Mesenchymal stem cell (in vitro differentiated cells and primary cell): ENCODE data around the gene NGEF.

Experiments
- DNase-seq: peaks from one replicate; pipeline ENCODE4 v3.0.0-alpha.2; 2013
- H2AFZ ChIP-seq: one replicate; pipeline ENCODE4 v1.6.1; 2013; ENCODE audit warnings: low read depth, mild to moderate bottlenecking, control low read depth, inconsistent platforms, low read length, moderate library complexity
- H2AK5ac ChIP-seq: 2 replicates; pipeline ENCODE4 v1.6.1; 2013; ENCODE audit warnings: low read length, moderate library complexity, mild to moderate bottlenecking, inconsistent platforms; ENCODE audit not compliant: severe bottlenecking
- H2BK120ac ChIP-seq: one replicate; pipeline ENCODE4 v1.6.1; 2013; ENCODE audit warnings: low read depth, mild to moderate bottlenecking, inconsistent platforms, low read length, moderate library complexity
- H2BK12ac ChIP-seq, 2 experiments: one replicate each; pipeline ENCODE4 v1.6.1; 2013; ENCODE audit warnings: inconsistent platforms in 2 of 2, low read length in 2 of 2, mild to moderate bottlenecking in 2 of 2, moderate library complexity in 2 of 2, control low read depth in 1 of 2
- H2BK15ac ChIP-seq: one replicate; pipeline ENCODE4 v1.6.1; 2013; ENCODE audit warnings: mild to moderate bottlenecking, low read depth, inconsistent platforms; ENCODE audit not compliant: poor library complexity, severe bottlenecking
- H2BK5ac ChIP-seq: 2 replicates; pipeline ENCODE4 v1.6.1; 2013; ENCODE audit warnings: low read depth, mild to moderate bottlenecking, low read length, control low read depth, inconsistent platforms; ENCODE audit not compliant: poor library complexity, severe bottlenecking
- H3K14ac ChIP-seq, 2 experiments: one replicate each; pipeline ENCODE4 v1.6.1; 2013; ENCODE audit warnings: inconsistent platforms in 2 of 2, low read length in 2 of 2, control low read depth in 1 of 2, mild to moderate bottlenecking in 1 of 2, moderate library complexity in 1 of 2
- H3K18ac ChIP-seq, 2 experiments: one replicate each; pipeline ENCODE4 v1.6.1; 2013; ENCODE audit warnings: inconsistent platforms in 2 of 2, low read length in 2 of 2, control low read depth in 1 of 2, low read depth in 1 of 2, mild to moderate bottlenecking in 1 of 2
- H3K23ac ChIP-seq, 2 experiments: one replicate each; pipeline ENCODE4 v1.6.1; 2013; ENCODE audit warnings: inconsistent platforms in 2 of 2, low read length in 2 of 2, mild to moderate bottlenecking in 2 of 2, moderate library complexity in 2 of 2, control low read depth in 1 of 2
- H3K27ac ChIP-seq: 2 replicates; pipeline ENCODE4 v1.5.1; 2013; ENCODE audit warnings: mild to moderate bottlenecking, moderate library complexity, low read length, control low read depth, inconsistent platforms; ENCODE audit not compliant: poor library complexity, severe bottlenecking
- H3K27me3 ChIP-seq, 2 experiments: 2 replicates each; pipeline versions ENCODE4 v1.6.1 to v1.7.0; 2013; ENCODE audit warnings: low read length in 2 of 2, mild to moderate bottlenecking in 2 of 2, moderate library complexity in 2 of 2, control low read depth in 1 of 2, inconsistent platforms in 1 of 2; ENCODE audit not compliant: control insufficient read depth in 1 of 2, insufficient read depth in 1 of 2
- H3K36me3 ChIP-seq, 2 experiments: 2 replicates each; pipeline versions ENCODE4 v1.6.1 to v1.7.0; 2013; ENCODE audit warnings: low read length in 2 of 2, control low read depth in 1 of 2, inconsistent platforms in 1 of 2, low read depth in 1 of 2, mild to moderate bottlenecking in 1 of 2; ENCODE audit not compliant: insufficient read depth in 2 of 2, control insufficient read depth in 1 of 2
- H3K4ac ChIP-seq, 2 experiments: one replicate each; pipeline ENCODE4 v1.6.1; 2013; ENCODE audit warnings: inconsistent platforms in 2 of 2, low read length in 2 of 2, mild to moderate bottlenecking in 2 of 2, moderate library complexity in 2 of 2, control low read depth in 1 of 2, low read depth in 1 of 2
- H3K4me1 ChIP-seq: 2 replicates; pipeline ENCODE4 v1.6.1; 2013; ENCODE audit warnings: low read depth, low read length, control low read depth; ENCODE audit not compliant: control insufficient read depth, insufficient read depth
- H3K4me2 ChIP-seq: 2 replicates; pipeline ENCODE4 v1.6.1; 2013; ENCODE audit warnings: low read length, mild to moderate bottlenecking, inconsistent platforms; ENCODE audit not compliant: poor library complexity, severe bottlenecking
- H3K4me3 ChIP-seq, 2 experiments: 2 replicates each; pipeline versions ENCODE4 v1.5.1 to v1.7.0; 2013; ENCODE audit warnings: low read length in 2 of 2, mild to moderate bottlenecking in 2 of 2, control low read depth in 1 of 2, low read depth in 1 of 2; ENCODE audit not compliant: insufficient read depth in 1 of 2
- H3K79me1 ChIP-seq: replicated peaks from 2 replicates; pipeline ENCODE4 v1.6.1; 2013; ENCODE audit warnings: mild to moderate bottlenecking, control low read depth, low read length, inconsistent platforms; ENCODE audit not compliant: poor library complexity, severe bottlenecking
- H3K9ac ChIP-seq: 2 replicates; pipeline ENCODE4 v1.7.0; 2013; ENCODE audit warnings: mild to moderate bottlenecking, low read length, moderate library complexity
- H3K9me3 ChIP-seq: 2 replicates; pipeline ENCODE4 v1.7.0; 2013; ENCODE audit warnings: mild to moderate bottlenecking, low read length; ENCODE audit not compliant: control insufficient read depth
- H4K8ac ChIP-seq: one replicate; pipeline ENCODE4 v1.6.1; 2013; ENCODE audit warnings: inconsistent platforms, mild to moderate bottlenecking, low read length, moderate library complexity
- H4K91ac ChIP-seq: one replicate; pipeline ENCODE4 v1.6.1; 2013; ENCODE audit warnings: mild to moderate bottlenecking, low read length, inconsistent platforms
- WGBS: methylation state at CpG from one replicate; pipeline ENCODE4 v1.1.7; 2013; ENCODE audit warnings: mixed read lengths; 5-methylcytosine and 5-hydroxymethylcytosine counted together

The NGEF gene

DNA sequence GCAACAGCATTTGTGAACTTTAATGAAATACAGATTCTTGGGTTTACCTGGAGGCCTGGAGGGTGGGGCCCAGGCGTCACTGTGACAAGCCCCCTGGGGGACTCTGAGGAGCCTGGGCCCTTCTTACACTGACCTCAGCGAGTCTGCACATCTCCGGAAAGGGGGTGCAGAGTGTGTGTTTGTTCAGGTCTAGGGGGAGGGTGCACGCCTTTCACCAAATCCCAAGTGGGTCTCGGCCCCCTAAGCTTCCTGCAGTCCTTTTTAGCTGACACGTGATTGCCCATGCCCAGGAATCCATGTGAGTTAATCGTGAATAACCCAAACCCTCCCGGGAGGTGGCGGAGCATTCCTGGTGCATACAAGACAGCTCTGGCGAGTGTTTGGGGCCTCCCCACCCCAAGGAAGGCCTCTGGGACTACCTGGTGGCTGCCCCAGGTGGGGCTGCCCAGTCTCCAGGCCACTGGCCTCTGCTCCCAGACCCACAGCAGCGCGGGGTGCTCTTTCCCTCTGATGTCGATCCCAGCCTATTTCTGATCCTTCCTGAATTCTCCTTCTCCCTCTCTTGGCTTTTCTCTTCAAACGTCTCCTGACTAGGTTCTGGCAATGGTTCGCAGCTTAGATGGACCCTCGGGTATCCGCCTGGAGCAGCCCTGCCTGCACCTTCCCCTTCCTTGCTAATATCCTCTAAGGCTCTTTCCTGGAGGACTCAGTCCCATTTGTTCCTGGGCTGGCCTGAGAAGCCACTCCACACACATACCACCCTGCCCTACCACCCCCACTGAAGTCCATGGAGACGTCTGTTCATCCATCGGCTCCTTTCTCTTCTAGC, 10.0 kb downstream of the NGEF start:
- no peak overlapping the region for H2AFZ ChIP-seq
- H2BK5ac ChIP-seq = no peak overlapping the region
- no peaks in the 10 kb centered on the region for H3K36me3 ChIP-seq
- no peak overlapping the region for H4K8ac ChIP-seq
- no peak overlapping the region for H2BK15ac ChIP-seq
- H3K9ac ChIP-seq = no peak overlapping the region
- H3K27ac ChIP-seq = no peak overlapping the region
- H4K91ac ChIP-seq = no peak overlapping the region
- H3K23ac ChIP-seq = no peak overlapping the region
- no peak overlapping the region for H3K4ac ChIP-seq
- H3K27me3 ChIP-seq = peaks cover 18 to 26% of the 10 kb centered on the region in 2 experiments
- no peaks in the 10 kb centered on the region for H3K4me1 ChIP-seq
- no peak overlapping the region for H3K14ac ChIP-seq
- H3K18ac ChIP-seq = no peak overlapping the region
- no peaks in the 10 kb centered on the region for H3K9me3 ChIP-seq
- no peak overlapping the region for H2BK12ac ChIP-seq
- no peak for DNase-seq
- H3K79me1 ChIP-seq = no peaks in the 10 kb centered on the region
- no peak overlapping the region for H2BK120ac ChIP-seq
- WGBS = 86% methylated on average over 19 of the region's 19 CpGs
- H3K4me2 ChIP-seq = no peak overlapping the region
- no peak overlapping the region for H2AK5ac ChIP-seq
- H3K4me3 ChIP-seq = no peak overlapping the region

DNA sequence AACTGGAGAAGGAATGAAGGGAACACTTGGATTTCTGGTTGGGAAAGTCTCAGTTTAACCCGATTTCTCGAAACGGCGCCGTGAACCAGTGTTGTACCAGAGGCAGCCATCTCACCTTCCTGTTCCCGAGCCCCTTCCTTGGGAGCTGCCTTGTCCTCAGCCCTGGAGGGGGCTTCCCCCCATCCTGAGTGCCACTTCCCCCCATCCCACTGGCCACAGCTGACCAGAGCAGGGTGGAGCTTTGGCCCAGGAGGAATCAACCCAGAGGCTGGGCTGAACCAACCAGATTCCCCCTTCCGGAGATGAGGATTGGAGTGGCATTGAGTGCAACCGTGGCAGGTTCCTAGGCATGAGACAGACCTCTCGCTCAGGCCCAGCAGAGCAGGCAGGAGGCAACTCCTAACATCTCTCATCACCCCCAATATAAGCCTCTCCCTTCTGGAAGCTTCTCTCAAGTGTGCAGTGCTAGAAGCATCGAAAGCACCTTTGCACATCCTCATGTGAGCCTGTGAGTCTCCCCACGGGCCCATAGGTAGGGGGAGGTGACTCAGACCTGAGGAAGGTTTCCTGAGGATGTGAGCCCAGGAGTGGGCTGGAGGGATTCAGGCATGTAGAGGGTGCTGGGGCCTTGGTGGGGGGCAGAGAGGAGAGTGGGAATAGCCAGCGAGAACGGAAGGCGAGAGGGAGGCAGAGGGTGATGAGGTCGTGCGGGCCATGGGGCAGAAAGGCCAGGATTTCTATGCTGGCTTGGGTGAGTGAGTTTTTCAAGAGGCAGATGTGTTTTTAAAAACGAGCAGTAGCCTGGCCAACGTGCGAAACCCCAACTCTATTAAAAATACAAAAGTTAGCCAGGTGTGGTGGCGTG, 11.9 kb downstream of the NGEF start:
- no peaks in the 10 kb centered on the region for H3K36me3 ChIP-seq
- no peak overlapping the region for H3K4me2 ChIP-seq
- no peak overlapping the region for H3K9ac ChIP-seq
- no peak overlapping the region for H2BK15ac ChIP-seq
- DNase-seq = no peak
- H3K23ac ChIP-seq = no peak overlapping the region
- H3K27ac ChIP-seq = no peak overlapping the region
- no peaks in the 10 kb centered on the region for H3K79me1 ChIP-seq
- H2BK12ac ChIP-seq = no peak overlapping the region
- H3K4me1 ChIP-seq = no peaks in the 10 kb centered on the region
- 92% methylated on average over 20 of the region's 20 CpGs for WGBS
- no peak overlapping the region for H4K91ac ChIP-seq
- peaks cover 21 to 22% of the 10 kb centered on the region in 2 experiments for H3K27me3 ChIP-seq
- no peak overlapping the region for H2AFZ ChIP-seq
- no peak overlapping the region for H3K4ac ChIP-seq
- no peak overlapping the region for H3K4me3 ChIP-seq
- no peak overlapping the region for H4K8ac ChIP-seq
- H3K18ac ChIP-seq = no peak overlapping the region
- no peak overlapping the region for H2BK5ac ChIP-seq
- H3K9me3 ChIP-seq = no peaks in the 10 kb centered on the region
- no peak overlapping the region for H2AK5ac ChIP-seq
- H3K14ac ChIP-seq = no peak overlapping the region
- H2BK120ac ChIP-seq = no peak overlapping the region

DNA sequence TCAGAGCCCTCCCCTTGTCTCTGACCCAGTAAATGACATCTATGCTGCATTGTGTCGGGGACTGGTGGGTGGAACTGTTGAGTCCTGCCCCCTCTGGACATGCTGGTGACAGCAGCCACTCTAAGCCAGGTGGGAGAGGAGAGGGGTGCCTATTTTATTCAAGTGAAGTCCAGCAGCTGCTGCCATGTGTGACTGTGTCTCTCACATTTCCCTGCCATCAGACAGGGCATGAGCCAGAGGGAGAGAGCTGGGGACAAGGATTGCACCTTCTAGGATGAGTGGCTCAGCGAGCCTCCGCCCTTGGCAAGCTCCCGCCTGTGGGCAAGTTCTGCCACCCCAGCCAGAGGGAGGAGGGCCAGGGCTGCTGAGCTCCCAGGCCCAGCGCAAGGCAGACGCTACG, 13.7 kb downstream of the NGEF start:
- no peak overlapping the region for H2BK5ac ChIP-seq
- H3K9me3 ChIP-seq = no peaks in the 10 kb centered on the region
- WGBS = 88% methylated on average over 7 of the region's 7 CpGs
- peaks cover 10 to 12% of the 10 kb centered on the region in 2 experiments for H3K27me3 ChIP-seq
- no peak overlapping the region for H2BK120ac ChIP-seq
- no peaks in the 10 kb centered on the region for H3K36me3 ChIP-seq
- H3K18ac ChIP-seq = no peak overlapping the region
- H3K23ac ChIP-seq = no peak overlapping the region
- H2AFZ ChIP-seq = no peak overlapping the region
- no peak for DNase-seq
- no peak overlapping the region for H2BK12ac ChIP-seq
- H2BK15ac ChIP-seq = no peak overlapping the region
- H3K14ac ChIP-seq = no peak overlapping the region
- no peak overlapping the region for H4K91ac ChIP-seq
- H3K4ac ChIP-seq = no peak overlapping the region
- H3K4me3 ChIP-seq = no peak overlapping the region
- H3K79me1 ChIP-seq = no peaks in the 10 kb centered on the region
- no peak overlapping the region for H3K27ac ChIP-seq
- H2AK5ac ChIP-seq = no peak overlapping the region
- H3K4me2 ChIP-seq = no peak overlapping the region
- no peak overlapping the region for H3K9ac ChIP-seq
- no peaks in the 10 kb centered on the region for H3K4me1 ChIP-seq
- H4K8ac ChIP-seq = no peak overlapping the region

DNA sequence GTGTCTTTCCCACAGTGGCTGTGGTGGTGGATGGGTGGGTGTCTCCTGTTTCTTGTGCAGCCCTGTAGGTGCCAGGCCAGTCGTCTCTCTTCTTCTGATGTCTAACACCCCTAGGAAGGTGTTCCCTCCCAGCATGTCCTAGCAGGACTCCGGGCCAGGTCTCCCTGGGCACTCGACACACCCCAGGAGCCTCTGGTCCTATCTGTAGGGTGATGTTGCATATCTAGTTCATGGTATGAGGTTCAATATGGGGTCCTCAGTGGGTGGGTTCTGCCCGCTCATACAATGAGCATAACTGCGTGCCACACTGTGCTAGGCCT, 14.4 kb downstream of the NGEF start:
- no peak overlapping the region for H2BK12ac ChIP-seq
- WGBS = 89% methylated on average over 4 of the region's 5 CpGs
- H3K27ac ChIP-seq = no peak overlapping the region
- peaks cover 3 to 10% of the 10 kb centered on the region in 2 experiments for H3K27me3 ChIP-seq
- H3K14ac ChIP-seq = no peak overlapping the region
- H2BK5ac ChIP-seq = no peak overlapping the region
- no peak for DNase-seq
- H3K9me3 ChIP-seq = no peaks in the 10 kb centered on the region
- H3K23ac ChIP-seq = no peak overlapping the region
- H3K36me3 ChIP-seq = no peaks in the 10 kb centered on the region
- no peak overlapping the region for H2AFZ ChIP-seq
- H3K79me1 ChIP-seq = no peaks in the 10 kb centered on the region
- no peak overlapping the region for H4K8ac ChIP-seq
- no peak overlapping the region for H2BK15ac ChIP-seq
- H2BK120ac ChIP-seq = no peak overlapping the region
- H4K91ac ChIP-seq = no peak overlapping the region
- no peak overlapping the region for H3K4ac ChIP-seq
- no peak overlapping the region for H3K9ac ChIP-seq
- no peak overlapping the region for H2AK5ac ChIP-seq
- no peak overlapping the region for H3K18ac ChIP-seq
- no peak overlapping the region for H3K4me2 ChIP-seq
- H3K4me3 ChIP-seq = no peak overlapping the region
- H3K4me1 ChIP-seq = no peaks in the 10 kb centered on the region
